Astrocyte (in vitro differentiated cells and primary cell): Measurements from ENCODE around the gene ADAMTS17.

Source experiments
- EZH2 ChIP-seq: IDR thresholded peaks from 2 replicates; pipeline ENCODE4 v1.6.1; 2012; ENCODE audit warnings: mild to moderate bottlenecking, low read length, inconsistent platforms; ENCODE audit not compliant: insufficient read depth
- TF ChIP-seq, protein P1 (sequence below): IDR thresholded peaks from 2 replicates; pipeline ENCODE4 v1.5.1; 2011; ENCODE audit warnings: low read depth, mild to moderate bottlenecking, inconsistent platforms, low read length, moderate library complexity; ENCODE audit not compliant: insufficient read depth

- TF ChIP-seq, protein P1, sequence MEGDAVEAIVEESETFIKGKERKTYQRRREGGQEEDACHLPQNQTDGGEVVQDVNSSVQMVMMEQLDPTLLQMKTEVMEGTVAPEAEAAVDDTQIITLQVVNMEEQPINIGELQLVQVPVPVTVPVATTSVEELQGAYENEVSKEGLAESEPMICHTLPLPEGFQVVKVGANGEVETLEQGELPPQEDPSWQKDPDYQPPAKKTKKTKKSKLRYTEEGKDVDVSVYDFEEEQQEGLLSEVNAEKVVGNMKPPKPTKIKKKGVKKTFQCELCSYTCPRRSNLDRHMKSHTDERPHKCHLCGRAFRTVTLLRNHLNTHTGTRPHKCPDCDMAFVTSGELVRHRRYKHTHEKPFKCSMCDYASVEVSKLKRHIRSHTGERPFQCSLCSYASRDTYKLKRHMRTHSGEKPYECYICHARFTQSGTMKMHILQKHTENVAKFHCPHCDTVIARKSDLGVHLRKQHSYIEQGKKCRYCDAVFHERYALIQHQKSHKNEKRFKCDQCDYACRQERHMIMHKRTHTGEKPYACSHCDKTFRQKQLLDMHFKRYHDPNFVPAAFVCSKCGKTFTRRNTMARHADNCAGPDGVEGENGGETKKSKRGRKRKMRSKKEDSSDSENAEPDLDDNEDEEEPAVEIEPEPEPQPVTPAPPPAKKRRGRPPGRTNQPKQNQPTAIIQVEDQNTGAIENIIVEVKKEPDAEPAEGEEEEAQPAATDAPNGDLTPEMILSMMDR, result no peak
- TF ChIP-seq EZH2, result no peak
These were observed 150.6 kb downstream of the ADAMTS17 start for GRCh38 chr15:100191161-100191560.
